Hepatocyte (in vitro differentiated cells): ENCODE data around the gene ZNF446.

Experiments used
- CTCF ChIP-seq: fragments of 200-600 bp; sonication (generic); IDR thresholded peaks from 2 replicates; pipeline ENCODE4 v1.5.1; 2016; ENCODE audit warnings: antibody characterized with exemption, mild to moderate bottlenecking; ENCODE audit not compliant: poor library complexity
- EZH2phosphoT487 ChIP-seq: fragments of 200-600 bp; sonication (generic); IDR thresholded peaks from one replicate; pipeline ENCODE4 v1.6.1; 2018; ENCODE audit warnings: antibody characterized with exemption, mild to moderate bottlenecking, low read depth, moderate library complexity; ENCODE audit not compliant: unreplicated experiment, severe bottlenecking

DNA sequence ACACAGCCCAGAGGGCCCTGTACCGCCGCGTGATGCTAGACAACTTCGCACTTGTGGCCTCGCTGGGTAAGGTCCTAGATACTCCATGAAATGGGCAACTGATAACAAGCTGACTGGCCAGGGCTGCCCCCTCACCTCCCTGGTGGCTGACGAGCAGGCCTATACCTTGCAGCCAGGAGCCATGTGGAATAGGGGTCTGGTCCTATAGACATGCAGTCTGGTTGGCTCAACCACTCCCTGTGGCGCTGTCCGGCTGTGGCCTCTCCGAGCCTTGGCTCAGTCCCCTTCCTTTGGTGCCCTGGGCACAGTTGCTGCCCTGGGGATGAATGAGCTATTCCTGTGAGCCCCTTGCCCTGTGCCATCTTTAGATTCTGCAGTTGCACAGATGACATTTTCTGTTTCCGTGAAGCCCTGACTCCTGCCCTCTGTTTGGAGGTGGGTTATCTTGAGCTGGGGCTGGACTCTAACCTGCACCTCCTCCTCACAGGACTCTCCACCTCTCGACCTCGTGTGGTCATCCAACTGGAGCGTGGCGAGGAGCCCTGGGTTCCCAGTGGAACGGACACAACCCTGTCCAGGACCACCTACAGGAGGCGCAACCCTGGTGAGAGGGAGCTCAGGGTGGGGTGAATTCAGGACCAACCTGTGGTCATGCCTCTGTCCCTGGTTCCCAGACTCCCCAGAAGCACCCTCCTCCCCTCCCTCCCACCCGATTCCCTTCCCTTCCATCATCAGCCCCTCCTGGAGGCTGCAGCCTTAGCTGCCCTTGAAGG, 6.7 kb upstream of the ZNF446 start:
- TF ChIP-seq CTCF: no peak
- TF ChIP-seq EZH2phosphoT487: no peak
